K562 (cell line): ENCODE measurements around the gene KRT72. TPM values are rescaled to one million over a fixed set of nuclear protein-coding genes. Genes with fewer than 3 reads are reported as not detected.

Experiments used
- FOS ChIP-seq: IDR thresholded peaks from 3 replicates; pipeline ENCODE4 v1.6.1; 2011; ENCODE audit not compliant: insufficient read length; ENCODE audit errors: extremely low read depth
- FOXA3 ChIP-seq, 2 experiments: fragments of 450-650 bp in 1 of 2; sonication (generic) in 1 of 2; formaldehyde crosslinking; IDR thresholded peaks in 1 of 2; conservative IDR thresholded peaks in 1 of 2; 2 replicates each; pipeline versions ENCODE4 v1.4.0 to v1.8.0; 2020 to 2022; ENCODE audit warnings: mild to moderate bottlenecking in 2 of 2, missing genetic modification reagents in 1 of 2
- KHSRP ChIP-seq: fragments of 450-650 bp; IDR thresholded peaks from 2 replicates; pipeline ENCODE4 v1.6.1; 2017
- MBD2 ChIP-seq: sonication (generic); IDR thresholded peaks from 2 replicates; pipeline ENCODE4 v1.6.1; 2016; ENCODE audit warnings: low read depth, borderline replicate concordance
- SIX5 ChIP-seq, 2 experiments: IDR thresholded peaks; 2 replicates each; pipeline ENCODE4 v1.6.1; 2011; ENCODE audit warnings: low read length in 2 of 2, borderline replicate concordance in 1 of 2, low read depth in 1 of 2, mild to moderate bottlenecking in 1 of 2, moderate library complexity in 1 of 2; ENCODE audit not compliant: insufficient read depth in 1 of 2
- ZNF239 ChIP-seq: fragments of 250-450 bp; sonication (Bioruptor Pico); IDR thresholded peaks from 2 replicates; pipeline ENCODE4 v1.4.0; 2020; ENCODE audit warnings: mild to moderate bottlenecking
- polyA plus RNA-seq, 8 experiments: library from polyadenylated mRNA; depleted of rRNA in 4 of 8; stranded (reverse) in 5 of 8; unstranded in 3 of 8; fragments of >200 nt; fragmentation: Nextera tagmentation in 2 of 8; fragmentation: Illumina TruSeq in 1 of 8; extraction: Ambion mirVana in 2 of 8; extraction: Trizol in 1 of 8; gene quantifications; 2 replicates each; pipeline versions ENCODE4 v1.2.1 to v1.2.3, GENCODE V29; 2011 to 2014; ENCODE audit warnings: inconsistent platforms in 1 of 8, missing spikeins in 1 of 8
- total RNA-seq, 7 experiments: library from RNA; depleted of rRNA in 6 of 7; stranded (reverse); fragments of >200 nt in 6 of 7; fragmentation: Illumina TruSeq in 2 of 7; extraction: Trizol in 2 of 7; gene quantifications; 2 replicates each; pipeline versions ENCODE4 v1.2.1 to v1.2.3, GENCODE V29; 2011 to 2021; ENCODE audit warnings: low replicate concordance in 1 of 7
- TF ChIP-seq, protein P1 (sequence below): fragments of 450-650 bp; IDR thresholded peaks from 2 replicates; pipeline ENCODE4 v1.6.1; 2016; ENCODE audit warnings: mild to moderate bottlenecking, moderate library complexity
- TF ChIP-seq, protein P2 (sequence below): fragments of 450-650 bp; IDR thresholded peaks from one replicate; pipeline ENCODE4 v1.6.1; 2018; ENCODE audit warnings: mild to moderate bottlenecking, moderate library complexity; ENCODE audit not compliant: partially characterized antibody
- TF ChIP-seq, protein P3 (sequence below): sonication (generic); formaldehyde crosslinking; IDR thresholded peaks from 2 replicates; pipeline ENCODE4 v1.8.0; 2022; ENCODE audit warnings: missing genetic modification reagents, mild to moderate bottlenecking, borderline replicate concordance

KRT72 gene
- total and polyA plus RNA-seq, 9 of the 15 experiments (the other 6 are each of a cell fraction or from before 2014, with no cell fraction given) = not detected

GRCh38 chr12:52604859-52605258 is 3.6 kb upstream of the KRT72 start (continued):
- TF ChIP-seq, protein P1, sequence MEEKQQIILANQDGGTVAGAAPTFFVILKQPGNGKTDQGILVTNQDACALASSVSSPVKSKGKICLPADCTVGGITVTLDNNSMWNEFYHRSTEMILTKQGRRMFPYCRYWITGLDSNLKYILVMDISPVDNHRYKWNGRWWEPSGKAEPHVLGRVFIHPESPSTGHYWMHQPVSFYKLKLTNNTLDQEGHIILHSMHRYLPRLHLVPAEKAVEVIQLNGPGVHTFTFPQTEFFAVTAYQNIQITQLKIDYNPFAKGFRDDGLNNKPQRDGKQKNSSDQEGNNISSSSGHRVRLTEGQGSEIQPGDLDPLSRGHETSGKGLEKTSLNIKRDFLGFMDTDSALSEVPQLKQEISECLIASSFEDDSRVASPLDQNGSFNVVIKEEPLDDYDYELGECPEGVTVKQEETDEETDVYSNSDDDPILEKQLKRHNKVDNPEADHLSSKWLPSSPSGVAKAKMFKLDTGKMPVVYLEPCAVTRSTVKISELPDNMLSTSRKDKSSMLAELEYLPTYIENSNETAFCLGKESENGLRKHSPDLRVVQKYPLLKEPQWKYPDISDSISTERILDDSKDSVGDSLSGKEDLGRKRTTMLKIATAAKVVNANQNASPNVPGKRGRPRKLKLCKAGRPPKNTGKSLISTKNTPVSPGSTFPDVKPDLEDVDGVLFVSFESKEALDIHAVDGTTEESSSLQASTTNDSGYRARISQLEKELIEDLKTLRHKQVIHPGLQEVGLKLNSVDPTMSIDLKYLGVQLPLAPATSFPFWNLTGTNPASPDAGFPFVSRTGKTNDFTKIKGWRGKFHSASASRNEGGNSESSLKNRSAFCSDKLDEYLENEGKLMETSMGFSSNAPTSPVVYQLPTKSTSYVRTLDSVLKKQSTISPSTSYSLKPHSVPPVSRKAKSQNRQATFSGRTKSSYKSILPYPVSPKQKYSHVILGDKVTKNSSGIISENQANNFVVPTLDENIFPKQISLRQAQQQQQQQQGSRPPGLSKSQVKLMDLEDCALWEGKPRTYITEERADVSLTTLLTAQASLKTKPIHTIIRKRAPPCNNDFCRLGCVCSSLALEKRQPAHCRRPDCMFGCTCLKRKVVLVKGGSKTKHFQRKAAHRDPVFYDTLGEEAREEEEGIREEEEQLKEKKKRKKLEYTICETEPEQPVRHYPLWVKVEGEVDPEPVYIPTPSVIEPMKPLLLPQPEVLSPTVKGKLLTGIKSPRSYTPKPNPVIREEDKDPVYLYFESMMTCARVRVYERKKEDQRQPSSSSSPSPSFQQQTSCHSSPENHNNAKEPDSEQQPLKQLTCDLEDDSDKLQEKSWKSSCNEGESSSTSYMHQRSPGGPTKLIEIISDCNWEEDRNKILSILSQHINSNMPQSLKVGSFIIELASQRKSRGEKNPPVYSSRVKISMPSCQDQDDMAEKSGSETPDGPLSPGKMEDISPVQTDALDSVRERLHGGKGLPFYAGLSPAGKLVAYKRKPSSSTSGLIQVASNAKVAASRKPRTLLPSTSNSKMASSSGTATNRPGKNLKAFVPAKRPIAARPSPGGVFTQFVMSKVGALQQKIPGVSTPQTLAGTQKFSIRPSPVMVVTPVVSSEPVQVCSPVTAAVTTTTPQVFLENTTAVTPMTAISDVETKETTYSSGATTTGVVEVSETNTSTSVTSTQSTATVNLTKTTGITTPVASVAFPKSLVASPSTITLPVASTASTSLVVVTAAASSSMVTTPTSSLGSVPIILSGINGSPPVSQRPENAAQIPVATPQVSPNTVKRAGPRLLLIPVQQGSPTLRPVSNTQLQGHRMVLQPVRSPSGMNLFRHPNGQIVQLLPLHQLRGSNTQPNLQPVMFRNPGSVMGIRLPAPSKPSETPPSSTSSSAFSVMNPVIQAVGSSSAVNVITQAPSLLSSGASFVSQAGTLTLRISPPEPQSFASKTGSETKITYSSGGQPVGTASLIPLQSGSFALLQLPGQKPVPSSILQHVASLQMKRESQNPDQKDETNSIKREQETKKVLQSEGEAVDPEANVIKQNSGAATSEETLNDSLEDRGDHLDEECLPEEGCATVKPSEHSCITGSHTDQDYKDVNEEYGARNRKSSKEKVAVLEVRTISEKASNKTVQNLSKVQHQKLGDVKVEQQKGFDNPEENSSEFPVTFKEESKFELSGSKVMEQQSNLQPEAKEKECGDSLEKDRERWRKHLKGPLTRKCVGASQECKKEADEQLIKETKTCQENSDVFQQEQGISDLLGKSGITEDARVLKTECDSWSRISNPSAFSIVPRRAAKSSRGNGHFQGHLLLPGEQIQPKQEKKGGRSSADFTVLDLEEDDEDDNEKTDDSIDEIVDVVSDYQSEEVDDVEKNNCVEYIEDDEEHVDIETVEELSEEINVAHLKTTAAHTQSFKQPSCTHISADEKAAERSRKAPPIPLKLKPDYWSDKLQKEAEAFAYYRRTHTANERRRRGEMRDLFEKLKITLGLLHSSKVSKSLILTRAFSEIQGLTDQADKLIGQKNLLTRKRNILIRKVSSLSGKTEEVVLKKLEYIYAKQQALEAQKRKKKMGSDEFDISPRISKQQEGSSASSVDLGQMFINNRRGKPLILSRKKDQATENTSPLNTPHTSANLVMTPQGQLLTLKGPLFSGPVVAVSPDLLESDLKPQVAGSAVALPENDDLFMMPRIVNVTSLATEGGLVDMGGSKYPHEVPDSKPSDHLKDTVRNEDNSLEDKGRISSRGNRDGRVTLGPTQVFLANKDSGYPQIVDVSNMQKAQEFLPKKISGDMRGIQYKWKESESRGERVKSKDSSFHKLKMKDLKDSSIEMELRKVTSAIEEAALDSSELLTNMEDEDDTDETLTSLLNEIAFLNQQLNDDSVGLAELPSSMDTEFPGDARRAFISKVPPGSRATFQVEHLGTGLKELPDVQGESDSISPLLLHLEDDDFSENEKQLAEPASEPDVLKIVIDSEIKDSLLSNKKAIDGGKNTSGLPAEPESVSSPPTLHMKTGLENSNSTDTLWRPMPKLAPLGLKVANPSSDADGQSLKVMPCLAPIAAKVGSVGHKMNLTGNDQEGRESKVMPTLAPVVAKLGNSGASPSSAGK = peak; percentile 38; the same call in 1 of the 2 replicates
- TF ChIP-seq, protein P2, sequence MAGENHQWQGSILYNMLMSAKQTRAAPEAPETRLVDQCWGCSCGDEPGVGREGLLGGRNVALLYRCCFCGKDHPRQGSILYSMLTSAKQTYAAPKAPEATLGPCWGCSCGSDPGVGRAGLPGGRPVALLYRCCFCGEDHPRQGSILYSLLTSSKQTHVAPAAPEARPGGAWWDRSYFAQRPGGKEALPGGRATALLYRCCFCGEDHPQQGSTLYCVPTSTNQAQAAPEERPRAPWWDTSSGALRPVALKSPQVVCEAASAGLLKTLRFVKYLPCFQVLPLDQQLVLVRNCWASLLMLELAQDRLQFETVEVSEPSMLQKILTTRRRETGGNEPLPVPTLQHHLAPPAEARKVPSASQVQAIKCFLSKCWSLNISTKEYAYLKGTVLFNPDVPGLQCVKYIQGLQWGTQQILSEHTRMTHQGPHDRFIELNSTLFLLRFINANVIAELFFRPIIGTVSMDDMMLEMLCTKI = no peak
- no peak for TF ChIP-seq KHSRP
- TF ChIP-seq FOXA3 (CRISPR knock-in tag; conservative IDR thresholded peaks at IDR 0.05 in 1 of 2, IDR thresholded peaks at IDR 0.05 in 1 of 2) = no peak
- peak; percentile 43 for TF ChIP-seq FOS
- TF ChIP-seq, protein P3, sequence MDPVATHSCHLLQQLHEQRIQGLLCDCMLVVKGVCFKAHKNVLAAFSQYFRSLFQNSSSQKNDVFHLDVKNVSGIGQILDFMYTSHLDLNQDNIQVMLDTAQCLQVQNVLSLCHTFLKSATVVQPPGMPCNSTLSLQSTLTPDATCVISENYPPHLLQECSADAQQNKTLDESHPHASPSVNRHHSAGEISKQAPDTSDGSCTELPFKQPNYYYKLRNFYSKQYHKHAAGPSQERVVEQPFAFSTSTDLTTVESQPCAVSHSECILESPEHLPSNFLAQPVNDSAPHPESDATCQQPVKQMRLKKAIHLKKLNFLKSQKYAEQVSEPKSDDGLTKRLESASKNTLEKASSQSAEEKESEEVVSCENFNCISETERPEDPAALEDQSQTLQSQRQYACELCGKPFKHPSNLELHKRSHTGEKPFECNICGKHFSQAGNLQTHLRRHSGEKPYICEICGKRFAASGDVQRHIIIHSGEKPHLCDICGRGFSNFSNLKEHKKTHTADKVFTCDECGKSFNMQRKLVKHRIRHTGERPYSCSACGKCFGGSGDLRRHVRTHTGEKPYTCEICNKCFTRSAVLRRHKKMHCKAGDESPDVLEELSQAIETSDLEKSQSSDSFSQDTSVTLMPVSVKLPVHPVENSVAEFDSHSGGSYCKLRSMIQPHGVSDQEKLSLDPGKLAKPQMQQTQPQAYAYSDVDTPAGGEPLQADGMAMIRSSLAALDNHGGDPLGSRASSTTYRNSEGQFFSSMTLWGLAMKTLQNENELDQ (CRISPR knock-in tag) = no peak
- TF ChIP-seq SIX5 (IDR thresholded peaks at IDR 0.05; ENCODE audit: borderline replicate concordance in 1 of 2, insufficient read depth in 1 of 2, low read depth in 1 of 2, low read length in 2 of 2) = no peak
- TF ChIP-seq MBD2 = no peak
- no peak for TF ChIP-seq ZNF239 (CRISPR knock-in tag)
